HepG2 (cell line): ENCODE results near the gene CYP27A1. TPM values are rescaled to one million over a fixed set of nuclear protein-coding genes. Genes with fewer than 3 reads are reported as not detected.

Experiments
- ATAC-seq: fragments of 200-7000 bp; cut with Tn5 transposase; 3 replicates; pipeline ENCODE4 v1.9.1; 2020; ENCODE audit warnings: mild to moderate bottlenecking, moderate library complexity
- BruUV-seq: library from RNA; stranded (reverse); fragments of 400-500 nt; replicated peaks from 2 replicates; lab custom pipeline; 2021; lab: Mats Ljungman, UMichigan
- CTCF ChIA-PET: fragments of 300-600 bp; formaldehyde crosslinking; extraction: SDS; loops from one replicate; lab custom pipeline; 2021; ENCODE audit warnings: low total read pairs, inconsistent platforms, low intra/inter-chr PET ratio; lab: Yijun Ruan, JAX
- POLR2A ChIA-PET: fragments of 350-600 bp; sonication (Branson Sonifier 250); formaldehyde crosslinking; loops from one replicate; lab custom pipeline; 2020; ENCODE audit warnings: antibody characterized with exemption, inconsistent platforms; lab: Yijun Ruan, JAX
- DNase-seq: peaks from one replicate; pipeline ENCODE4 v3.0.0-alpha.2; 2015; ENCODE audit warnings: low spot score
- FAIRE-seq: peaks from 3 replicates; lab custom pipeline; 2011; peaks lifted over from hg19 to GRCh38; lab: Jason Lieb, UNC
- H2AFZ ChIP-seq: one replicate; pipeline ENCODE4 v1.6.1; 2011; ENCODE audit warnings: low read length, inconsistent platforms
- H3K27ac ChIP-seq: fragments of 300-600 bp; 3 replicates; pipeline ENCODE4 v1.8.0; 2011; ENCODE audit warnings: mixed run types, mild to moderate bottlenecking, mixed read lengths, low read length, inconsistent platforms; ENCODE audit not compliant: insufficient read depth; ENCODE audit errors: extremely low read length
- H3K27me3 ChIP-seq, 2 experiments: fragments of 200-600 bp in 1 of 2; 2 replicates in 1 of 2; 3 replicates in 1 of 2; pipeline versions ENCODE4 v1.6.0 to v1.8.0; 2011; ENCODE audit warnings: low read length in 2 of 2, mild to moderate bottlenecking in 2 of 2, moderate library complexity in 2 of 2, inconsistent platforms in 1 of 2; ENCODE audit not compliant: insufficient read depth in 2 of 2, control insufficient read depth in 1 of 2
- H3K36me3 ChIP-seq, 2 experiments: fragments of 200-600 bp in 1 of 2; replicated peaks in 1 of 2; 2 replicates in 1 of 2; 3 replicates in 1 of 2; pipeline versions ENCODE4 v1.5.1 to v1.8.0; 2011; ENCODE audit warnings: low read length in 2 of 2, inconsistent platforms in 1 of 2; ENCODE audit not compliant: insufficient read depth in 2 of 2, control insufficient read depth in 1 of 2
- H3K4me1 ChIP-seq: 2 replicates; pipeline ENCODE4 v1.5.1; 2012; ENCODE audit warnings: low read length, inconsistent platforms; ENCODE audit not compliant: insufficient read depth
- H3K4me2 ChIP-seq: 2 replicates; pipeline ENCODE4 v1.6.0; 2011; ENCODE audit warnings: low read depth, low read length, inconsistent platforms
- H3K4me3 ChIP-seq, 3 experiments: fragments of 200-600 bp in 1 of 3; sonication (generic), shearing (Covaris generic) in 1 of 3; replicated peaks in 1 of 3; 2 replicates each; pipeline ENCODE4 v1.5.1; 2011 to 2016; ENCODE audit warnings: low read length in 3 of 3, inconsistent platforms in 2 of 3, low read depth in 2 of 3, mild to moderate bottlenecking in 2 of 3, control low read depth in 1 of 3, mixed read lengths in 1 of 3; ENCODE audit not compliant: insufficient read depth in 1 of 3
- H3K79me2 ChIP-seq: one replicate; pipeline ENCODE4 v1.6.1; 2011; ENCODE audit warnings: low read length, inconsistent platforms; ENCODE audit not compliant: insufficient read depth
- H3K9ac ChIP-seq: 2 replicates; pipeline ENCODE4 v1.6.0; 2011; ENCODE audit warnings: mild to moderate bottlenecking, low read depth, low read length, inconsistent platforms; ENCODE audit not compliant: insufficient read depth
- H3K9me3 ChIP-seq: 2 replicates; pipeline ENCODE4 v1.5.1; 2012; ENCODE audit warnings: mild to moderate bottlenecking, low read length
- H4K20me1 ChIP-seq: 2 replicates; pipeline ENCODE4 v1.6.0; 2011; ENCODE audit warnings: inconsistent platforms, mild to moderate bottlenecking, low read length, moderate library complexity; ENCODE audit not compliant: insufficient read depth
- FOXA1 ChIP-seq, 2 experiments: fragments of 450-650 bp in 1 of 2; sonication (generic) in 1 of 2; formaldehyde crosslinking in 1 of 2; IDR thresholded peaks; 2 replicates each; pipeline versions ENCODE4 v1.4.0 to v1.6.1; 2016 to 2020; ENCODE audit warnings: missing genetic modification reagents in 1 of 2
- FOXO1 ChIP-seq: sonication (generic); formaldehyde crosslinking; IDR thresholded peaks from 2 replicates; pipeline ENCODE4 v1.4.0; 2020; ENCODE audit warnings: missing genetic modification reagents
- LCORL ChIP-seq, 2 experiments: fragments of 450-650 bp in 1 of 2; sonication (generic) in 1 of 2; formaldehyde crosslinking in 1 of 2; IDR thresholded peaks; 2 replicates each; pipeline versions ENCODE4 v1.5.0 to v1.6.1; 2017 to 2020; ENCODE audit warnings: antibody characterized with exemption in 1 of 2, missing genetic modification reagents in 1 of 2
- SP5 ChIP-seq: IDR thresholded peaks from 2 replicates; pipeline ENCODE4 v1.6.1; 2016; ENCODE audit warnings: low read depth, borderline replicate concordance
- TBX2 ChIP-seq: sonication (generic); formaldehyde crosslinking; IDR thresholded peaks from 2 replicates; pipeline ENCODE4 v1.5.0; 2020; ENCODE audit warnings: missing genetic modification reagents, mild to moderate bottlenecking, borderline replicate concordance
- ZFX ChIP-seq: sonication (generic); formaldehyde crosslinking; IDR thresholded peaks from 2 replicates; pipeline ENCODE4 v1.4.0; 2020; ENCODE audit warnings: mild to moderate bottlenecking, low read depth, missing genetic modification reagents, moderate library complexity
- ZMYM4 ChIP-seq: sonication (generic); formaldehyde crosslinking; IDR thresholded peaks from 2 replicates; pipeline ENCODE4 v1.8.1; 2023; ENCODE audit warnings: mild to moderate bottlenecking, missing genetic modification reagents
- ZNF292 ChIP-seq: sonication (generic); formaldehyde crosslinking; IDR thresholded peaks from 2 replicates; pipeline ENCODE4 v1.8.1; 2022; ENCODE audit warnings: mild to moderate bottlenecking, low read depth, missing genetic modification reagents, borderline replicate concordance
- ZNF335 ChIP-seq: sonication (generic); formaldehyde crosslinking; IDR thresholded peaks from 2 replicates; pipeline ENCODE4 v1.4.0; 2020; ENCODE audit warnings: missing genetic modification reagents
- ZNF605 ChIP-seq: sonication (generic); formaldehyde crosslinking; IDR thresholded peaks from 2 replicates; pipeline ENCODE4 v1.8.0; 2022; ENCODE audit warnings: mild to moderate bottlenecking, missing genetic modification reagents
- ZNF792 ChIP-seq: IDR thresholded peaks from 2 replicates; pipeline ENCODE4 v1.6.1; 2016
- WGBS: methylation state at CpG from one replicate; pipeline ENCODE4 v1.1.6; 2017; ENCODE audit warnings: low lambda C conversion rate; 5-methylcytosine and 5-hydroxymethylcytosine counted together
- in situ Hi-C: cut with HindIII; loops from 2 replicates; pipeline ENCODE4 v1.10.0; 2017; ENCODE audit warnings: low pct_unique_long_range_greater_than_20kb; ENCODE audit not compliant: extremely low pct_ligation_motif_present
- intact Hi-C: fragments of 100-400 bp; cut with micrococcal nuclease; formaldehyde crosslinking; loops from one replicate; pipeline ENCODE4 v1.10.0; 2022; ENCODE audit not compliant: unreplicated experiment
- polyA plus RNA-seq, 8 experiments: library from polyadenylated mRNA; depleted of rRNA in 3 of 8; stranded (reverse) in 7 of 8; unstranded in 1 of 8; fragments of >200 nt; fragmentation: Illumina TruSeq in 4 of 8; extraction: Trizol in 4 of 8; gene quantifications; 2 replicates each; pipeline versions ENCODE4 v1.2.1 to v1.2.3, GENCODE V29; 2011 to 2016; ENCODE audit warnings: low read depth in 4 of 8, missing spikeins in 1 of 8, mixed read lengths in 1 of 8; ENCODE audit not compliant: insufficient read depth in 1 of 8
- total RNA-seq, 5 experiments: library from RNA; depleted of rRNA; stranded (reverse); fragments of >200 nt; fragmentation: Illumina TruSeq; extraction: Trizol; gene quantifications; 2 replicates each; pipeline ENCODE4 v1.2.3, GENCODE V29; 2016; ENCODE audit warnings: low read depth in 1 of 5
- TF ChIP-seq, protein P1 (sequence below): sonication (generic); formaldehyde crosslinking; IDR thresholded peaks from 2 replicates; pipeline ENCODE4 v1.4.0; 2020; ENCODE audit warnings: missing genetic modification reagents, borderline replicate concordance
- TF ChIP-seq, protein P2 (sequence below): sonication (generic); IDR thresholded peaks from 2 replicates; pipeline ENCODE4 v1.6.1; 2016; ENCODE audit warnings: low read depth, borderline replicate concordance

The CYP27A1 gene
- total and polyA plus RNA-seq, 2 of the 13 experiments (the other 11 are each of a cell fraction or from before 2014, with no cell fraction given), result 157 to 266 TPM

DNA sequence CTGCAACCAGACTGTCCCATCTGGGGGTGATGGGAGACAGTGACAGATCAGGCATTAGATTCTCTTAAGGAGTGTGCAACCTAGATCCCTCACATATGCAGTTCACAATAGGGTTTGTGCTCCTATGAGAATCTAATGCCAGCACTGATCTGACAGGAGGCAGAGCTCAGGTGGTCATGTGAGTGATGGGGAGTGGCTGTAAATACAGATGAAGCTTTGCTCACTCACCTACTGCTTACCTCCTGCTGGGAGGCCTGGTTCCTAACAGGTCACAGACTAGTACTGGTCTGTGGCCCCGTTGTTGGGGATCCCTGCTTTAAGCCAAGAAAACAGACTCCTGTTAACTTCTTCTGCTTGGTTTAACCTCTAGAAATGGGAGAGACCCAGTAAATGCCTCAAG lies 3.2 kb downstream of the CYP27A1 start:
- ChIA-PET POLR2A (interaction anchor here (0.9 to 8.5 kb wide), 3 partner anchors 19 to 33 kb away, joined by 3 to 218 read pairs (median 6); no protein-coding TSS in a partner anchor), CTCF (interaction anchor here (1.3 kb wide), 1 partner anchor 57 kb away, joined by 7 read pairs; no protein-coding TSS in a partner anchor)
- no peaks in the 10 kb centered on the region; a peak in 1 of 5 replicates for H3K27me3 ChIP-seq
- ATAC-seq, result no peak
- H3K9ac ChIP-seq, result no peak overlapping the region
- peaks cover 31% of the 10 kb centered on the region for H4K20me1 ChIP-seq
- in situ Hi-C loops, result no loop called here
- H3K79me2 ChIP-seq, result peaks cover 81% of the 10 kb centered on the region
- intact Hi-C loops, result loop anchor here (1.0 kb wide), 1 partner anchor 57 kb away; no protein-coding TSS in a partner anchor
- H3K36me3 ChIP-seq, result peaks cover 2 to 6% of the 10 kb centered on the region in 2 experiments; a peak in 4 of 5 replicates
- no peak overlapping the region for H3K27ac ChIP-seq
- 7% methylated on average over 1 of the region's 1 CpG for WGBS
- no peaks in the 10 kb centered on the region for H3K9me3 ChIP-seq
- H3K4me3 ChIP-seq, result peak overlapping the region in 1 of 3 experiments; percentile 3; a peak in 1 of 6 replicates
- H3K4me2 ChIP-seq, result peak overlapping the region; percentile 93
- DNase-seq, result peak; percentile 58
- BruUV-seq, result no TSS peak
- peak; percentile 47 for FAIRE-seq
- peaks cover 82% of the 10 kb centered on the region for H3K4me1 ChIP-seq
- H2AFZ ChIP-seq, result no peak overlapping the region
- TF ChIP-seq, protein P1, sequence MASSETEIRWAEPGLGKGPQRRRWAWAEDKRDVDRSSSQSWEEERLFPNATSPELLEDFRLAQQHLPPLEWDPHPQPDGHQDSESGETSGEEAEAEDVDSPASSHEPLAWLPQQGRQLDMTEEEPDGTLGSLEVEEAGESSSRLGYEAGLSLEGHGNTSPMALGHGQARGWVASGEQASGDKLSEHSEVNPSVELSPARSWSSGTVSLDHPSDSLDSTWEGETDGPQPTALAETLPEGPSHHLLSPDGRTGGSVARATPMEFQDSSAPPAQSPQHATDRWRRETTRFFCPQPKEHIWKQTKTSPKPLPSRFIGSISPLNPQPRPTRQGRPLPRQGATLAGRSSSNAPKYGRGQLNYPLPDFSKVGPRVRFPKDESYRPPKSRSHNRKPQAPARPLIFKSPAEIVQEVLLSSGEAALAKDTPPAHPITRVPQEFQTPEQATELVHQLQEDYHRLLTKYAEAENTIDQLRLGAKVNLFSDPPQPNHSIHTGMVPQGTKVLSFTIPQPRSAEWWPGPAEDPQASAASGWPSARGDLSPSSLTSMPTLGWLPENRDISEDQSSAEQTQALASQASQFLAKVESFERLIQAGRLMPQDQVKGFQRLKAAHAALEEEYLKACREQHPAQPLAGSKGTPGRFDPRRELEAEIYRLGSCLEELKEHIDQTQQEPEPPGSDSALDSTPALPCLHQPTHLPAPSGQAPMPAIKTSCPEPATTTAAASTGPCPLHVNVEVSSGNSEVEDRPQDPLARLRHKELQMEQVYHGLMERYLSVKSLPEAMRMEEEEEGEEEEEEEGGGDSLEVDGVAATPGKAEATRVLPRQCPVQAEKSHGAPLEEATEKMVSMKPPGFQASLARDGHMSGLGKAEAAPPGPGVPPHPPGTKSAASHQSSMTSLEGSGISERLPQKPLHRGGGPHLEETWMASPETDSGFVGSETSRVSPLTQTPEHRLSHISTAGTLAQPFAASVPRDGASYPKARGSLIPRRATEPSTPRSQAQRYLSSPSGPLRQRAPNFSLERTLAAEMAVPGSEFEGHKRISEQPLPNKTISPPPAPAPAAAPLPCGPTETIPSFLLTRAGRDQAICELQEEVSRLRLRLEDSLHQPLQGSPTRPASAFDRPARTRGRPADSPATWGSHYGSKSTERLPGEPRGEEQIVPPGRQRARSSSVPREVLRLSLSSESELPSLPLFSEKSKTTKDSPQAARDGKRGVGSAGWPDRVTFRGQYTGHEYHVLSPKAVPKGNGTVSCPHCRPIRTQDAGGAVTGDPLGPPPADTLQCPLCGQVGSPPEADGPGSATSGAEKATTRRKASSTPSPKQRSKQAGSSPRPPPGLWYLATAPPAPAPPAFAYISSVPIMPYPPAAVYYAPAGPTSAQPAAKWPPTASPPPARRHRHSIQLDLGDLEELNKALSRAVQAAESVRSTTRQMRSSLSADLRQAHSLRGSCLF (CRISPR knock-in tag), result no peak
- TF ChIP-seq, protein P2, sequence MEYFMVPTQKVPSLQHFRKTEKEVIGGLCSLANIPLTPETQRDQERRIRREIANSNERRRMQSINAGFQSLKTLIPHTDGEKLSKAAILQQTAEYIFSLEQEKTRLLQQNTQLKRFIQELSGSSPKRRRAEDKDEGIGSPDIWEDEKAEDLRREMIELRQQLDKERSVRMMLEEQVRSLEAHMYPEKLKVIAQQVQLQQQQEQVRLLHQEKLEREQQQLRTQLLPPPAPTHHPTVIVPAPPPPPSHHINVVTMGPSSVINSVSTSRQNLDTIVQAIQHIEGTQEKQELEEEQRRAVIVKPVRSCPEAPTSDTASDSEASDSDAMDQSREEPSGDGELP, result peak; percentile 50; the same call in 1 of the 2 replicates
- TF ChIP-seq ZFX, result peak; percentile 49
- no peak for TF ChIP-seq FOXA1 (IDR thresholded peaks at IDR 0.05)
- TF ChIP-seq FOXA1 (CRISPR knock-in tag; IDR thresholded peaks at IDR 0.05), result peak; percentile 59
- no peak for TF ChIP-seq ZNF335
- TF ChIP-seq ZMYM4 (CRISPR knock-in tag), result peak; percentile 34; the same call in 1 of the 2 replicates
- TF ChIP-seq FOXO1 (CRISPR knock-in tag), result no peak
- 0 out of 2 replicates have a peak, but pooled peaks have one; percentile 24 for TF ChIP-seq SP5 (CRISPR knock-in tag)
- TF ChIP-seq ZNF605 (CRISPR knock-in tag), result 0 out of 2 replicates have a peak, but pooled peaks have one; percentile 34
- no peak for TF ChIP-seq LCORL (IDR thresholded peaks at IDR 0.05)
- 0 out of 2 replicates have a peak, but pooled peaks have one; percentile 34 for TF ChIP-seq LCORL (CRISPR knock-in tag; IDR thresholded peaks at IDR 0.05)
- 0 out of 2 replicates have a peak, but pooled peaks have one; percentile 12 for TF ChIP-seq ZNF792 (CRISPR knock-in tag)
- TF ChIP-seq ZNF292, result 0 out of 2 replicates have a peak, but pooled peaks have one; percentile 20
- 0 out of 2 replicates have a peak, but pooled peaks have one; percentile 23 for TF ChIP-seq TBX2 (CRISPR knock-in tag)
